Right lobe of liver (tissue), 6 donors: ENCODE measurements around the gene CFC1. TPM values are rescaled to one million over a fixed set of nuclear protein-coding genes. Genes with fewer than 3 reads are reported as not detected.
"Not testable (repeated sequence)": the region's sequence is repeated elsewhere in the genome, so short reads cannot be mapped to it uniquely, and the experiment has no call there.

Experiments
- ATAC-seq, 4 donors: fragments of 200-7000 bp; cut with Tn5 transposase; one replicate each; pipeline ENCODE4 v1.9.1; 2020; ENCODE audit warnings: mild to moderate bottlenecking in 4 of 4, moderate library complexity in 4 of 4
- DNase-seq, 3 donors: peaks; one replicate each; pipeline ENCODE4 v3.0.0-alpha.2; 2020
- H3K27ac ChIP-seq, 3 donors: fragments of 200-600 bp; one replicate each; pipeline ENCODE4 v1.8.0; 2022
- H3K27me3 ChIP-seq, 2 donors: fragments of 200-600 bp; one replicate each; pipeline ENCODE4 v1.8.0; 2022
- H3K36me3 ChIP-seq, 4 donors: fragments of 200-600 bp; sonication (generic) in 1 of 4; one replicate each; pipeline versions ENCODE4 v1.5.1 to v1.8.0; 2017 to 2022; ENCODE audit warnings: control low read depth in 1 of 4
- H3K4me1 ChIP-seq, 4 donors: fragments of 200-600 bp; sonication (generic) in 1 of 4; one replicate each; pipeline versions ENCODE4 v1.5.1 to v1.8.0; 2017 to 2022; ENCODE audit warnings: control low read depth in 1 of 4
- H3K4me3 ChIP-seq, 3 donors: fragments of 200-600 bp; one replicate each; pipeline ENCODE4 v1.8.0; 2022
- H3K9me3 ChIP-seq, 4 donors: fragments of 200-600 bp; sonication (generic) in 1 of 4; one replicate each; pipeline versions ENCODE4 v1.5.1 to v1.8.0; 2017 to 2022; ENCODE audit warnings: control low read depth in 1 of 4
- WGBS: methylation state at CpG from one replicate; pipeline ENCODE4 v1.1.6; 2018; ENCODE audit warnings: low coverage, low lambda C conversion rate; ENCODE audit not compliant: insufficient coverage; ENCODE audit errors: missing lambda C conversion rate; 5-methylcytosine and 5-hydroxymethylcytosine counted together
- intact Hi-C, 2 donors: fragments of 100-400 bp; cut with DNase I; formaldehyde crosslinking; loops; one replicate each; pipeline versions ENCODE4 v1.11.2 to v1.14.1; 2022
- small RNA-seq, 2 experiments: library from RNA; depleted of rRNA; stranded (forward); fragments of <200 nt; gene quantifications; one replicate each; pipeline ENCODE3, GENCODE V24; 2016
- total RNA-seq, 6 experiments: library from RNA; depleted of rRNA in 2 of 6; stranded (reverse); fragments of >200 nt in 2 of 6; fragmentation: NEBNext Ultra II Directional in 3 of 6; extraction: Animal tissue kit (Norgen Biotek cat#: 25700) in 3 of 6; gene quantifications; one replicate each; pipeline versions ENCODE4 v1.1.0 to v1.2.4, GENCODE V29; 2016 to 2023
- donor health status: DM: no; HTN: yes; CAD: no.
- donor health status: DM: no; HTN: no; CAD: no.
- donor health status: DM: no; HTN: no; CAD: no.
- donor health status: DM: no; HTN: yes; CAD: no.
- donor health status: DM: no; HTN: yes; CAD: no.

CFC1 gene
- total RNA-seq, 6 experiments from 2014 or later = not detected

GRCh38 chr2:130543785-130544528 is 55.4 kb downstream of the CFC1 start:
- peak in 3 of 4 donors; percentile 22 to 37 (median 25) for ATAC-seq
- H3K4me3 ChIP-seq, H3K27ac ChIP-seq, DNase-seq, H3K4me1 ChIP-seq, H3K9me3 ChIP-seq, H3K36me3 ChIP-seq, intact Hi-C loops, H3K27me3 ChIP-seq: not testable (repeated sequence)
- no CpG with 5 or more reads among the region's 12 CpGs for WGBS

- ATAC-seq, DNase-seq, H3K9me3 ChIP-seq, H3K4me3 ChIP-seq, H3K27ac ChIP-seq, H3K36me3 ChIP-seq, intact Hi-C loops, H3K27me3 ChIP-seq, H3K4me1 ChIP-seq: not testable (repeated sequence)
- WGBS = no CpG with 5 or more reads among the region's 4 CpGs
Measured at GRCh38 chr2:130542789-130543188, 56.6 kb downstream of the CFC1 start.

Small RNAs within 50 kb of the gene (small RNA-seq; reads per million reads assigned to genes)
- 0 reads per million in 2 experiments for gene RF00017
- gene RNU6-848P = 0 reads per million in 2 experiments

Other genes with a start within 250 kb of the CFC1 start
- gene PTPN18, start 243.5 kb downstream of the CFC1 start, total RNA-seq = 10 to 100 TPM; 25.6 to 43.5 (median 30.3) TPM
- not detected for gene POTEI, start 90.2 kb downstream of the CFC1 start, total RNA-seq
- gene CFC1B, start 78.4 kb downstream of the CFC1 start, total RNA-seq = not detected
- not detected for gene POTEJ, start 11.9 kb upstream of the CFC1 start, total RNA-seq
- not detected for gene GPR148, start 129.5 kb upstream of the CFC1 start, total RNA-seq
- not detected for gene AMER3, start 156.0 kb upstream of the CFC1 start, total RNA-seq
- gene ARHGEF4, start 237.3 kb upstream of the CFC1 start, total RNA-seq = 1 to 10 TPM in 1 of 6 experiments, under 1 TPM in 3, not detected in 2; 0.44 to 6.7 (median 0.67) TPM